ENCODE measurements around the gene CNST.

- TF ChIP-seq CTCF (IDR thresholded peaks at IDR 0.05) (no peak), EZH2 (IDR thresholded peaks at IDR 0.05) (no peak), EZH2phosphoT487 (IDR thresholded peaks at IDR 0.05) (no peak)
Measured at GRCh38 chr1:246602194-246602593, 35.9 kb downstream of the CNST start.

All from neural progenitor cell (in vitro differentiated cells).